ENCODE results near the gene GNAI3. TPM values are rescaled to one million over a fixed set of nuclear protein-coding genes. Genes with fewer than 3 reads are reported as not detected.

The GNAI3 gene
- polyA plus RNA-seq, 2 donors: 3.5 to 6.8 TPM

GRCh38 chr1:109625601-109626560, 77.5 kb downstream of the GNAI3 start:
- no peak overlapping the region for H3K4me3 ChIP-seq (ENCODE audit: low read depth in 1 of 2, low read length in 2 of 2)
- peaks cover 3 to 40% of the 10 kb centered on the region in 2 donors for H3K36me3 ChIP-seq (ENCODE audit: control insufficient read depth in 2 of 2, insufficient read depth in 2 of 2, low read length in 1 of 2)
- peaks cover 9 to 19% of the 10 kb centered on the region in 2 donors for H3K4me1 ChIP-seq (ENCODE audit: control insufficient read depth in 2 of 2, insufficient read depth in 2 of 2, low read length in 1 of 2)
- 81 to 84% methylated on average over 32 of the region's 32 CpGs for WGBS, 2 donors
- H3K27ac ChIP-seq (ENCODE audit: low read depth in 2 of 2, low read length in 1 of 2): no peak overlapping the region
- H3K9me3 ChIP-seq (ENCODE audit: control insufficient read depth in 2 of 2, insufficient read depth in 1 of 2, low read depth in 1 of 2, low read length in 1 of 2): no peaks in the 10 kb centered on the region
- H3K27me3 ChIP-seq (ENCODE audit: control insufficient read depth in 1 of 2, insufficient read depth in 2 of 2, low read length in 2 of 2): no peaks in the 10 kb centered on the region

GRCh38 chr1:109626682-109627408, 78.4 kb downstream of the GNAI3 start:
- Histone ChIP-seq H3K27me3 (ENCODE audit: control insufficient read depth in 1 of 2, insufficient read depth in 2 of 2, low read length in 2 of 2) (no peaks in the 10 kb centered on the region), H3K4me3 (ENCODE audit: low read depth in 1 of 2, low read length in 2 of 2) (no peak overlapping the region), H3K36me3 (ENCODE audit: control insufficient read depth in 2 of 2, insufficient read depth in 2 of 2, low read length in 1 of 2) (peaks cover 3 to 48% of the 10 kb centered on the region in 2 donors), H3K4me1 (ENCODE audit: control insufficient read depth in 2 of 2, insufficient read depth in 2 of 2, low read length in 1 of 2) (peaks cover 9 to 13% of the 10 kb centered on the region in 2 donors), H3K27ac (ENCODE audit: low read depth in 2 of 2, low read length in 1 of 2) (no peak overlapping the region), H3K9me3 (ENCODE audit: control insufficient read depth in 2 of 2, insufficient read depth in 1 of 2, low read depth in 1 of 2, low read length in 1 of 2) (no peaks in the 10 kb centered on the region)
- WGBS, 2 donors: 89 to 92% methylated on average over 21 of the region's 21 CpGs

GRCh38 chr1:109627692-109628399, 79.4 kb downstream of the GNAI3 start:
- H3K36me3 ChIP-seq (ENCODE audit: control insufficient read depth in 2 of 2, insufficient read depth in 2 of 2, low read length in 1 of 2): peaks cover 3 to 48% of the 10 kb centered on the region in 2 donors
- 91% methylated on average over 23 of the region's 23 CpGs for WGBS, 2 donors

GRCh38 chr1:109628540-109629321, 80.3 kb downstream of the GNAI3 start:
- Histone ChIP-seq H3K27me3 (ENCODE audit: control insufficient read depth in 1 of 2, insufficient read depth in 2 of 2, low read length in 2 of 2) (no peaks in the 10 kb centered on the region), H3K9me3 (ENCODE audit: control insufficient read depth in 2 of 2, insufficient read depth in 1 of 2, low read depth in 1 of 2, low read length in 1 of 2) (no peaks in the 10 kb centered on the region), H3K4me3 (ENCODE audit: low read depth in 1 of 2, low read length in 2 of 2) (no peak overlapping the region), H3K27ac (ENCODE audit: low read depth in 2 of 2, low read length in 1 of 2) (no peak overlapping the region), H3K4me1 (ENCODE audit: control insufficient read depth in 2 of 2, insufficient read depth in 2 of 2, low read length in 1 of 2) (peaks cover 9 to 13% of the 10 kb centered on the region in 2 donors), H3K36me3 (ENCODE audit: control insufficient read depth in 2 of 2, insufficient read depth in 2 of 2, low read length in 1 of 2) (peaks cover 3 to 48% of the 10 kb centered on the region in 2 donors)
- 80 to 85% methylated on average over 23 of the region's 23 CpGs for WGBS, 2 donors

More at GRCh38 chr1:109627692-109628399, 79.4 kb downstream of the GNAI3 start:
- Histone ChIP-seq H3K4me3 (ENCODE audit: low read depth in 1 of 2, low read length in 2 of 2) (no peak overlapping the region), H3K27ac (ENCODE audit: low read depth in 2 of 2, low read length in 1 of 2) (no peak overlapping the region), H3K4me1 (ENCODE audit: control insufficient read depth in 2 of 2, insufficient read depth in 2 of 2, low read length in 1 of 2) (peaks cover 9 to 16% of the 10 kb centered on the region in 2 donors), H3K27me3 (ENCODE audit: control insufficient read depth in 1 of 2, insufficient read depth in 2 of 2, low read length in 2 of 2) (no peaks in the 10 kb centered on the region), H3K9me3 (ENCODE audit: control insufficient read depth in 2 of 2, insufficient read depth in 1 of 2, low read depth in 1 of 2, low read length in 1 of 2) (no peaks in the 10 kb centered on the region)

- H3K4me3 ChIP-seq (ENCODE audit: low read depth in 1 of 2, low read length in 2 of 2): no peak overlapping the region
- H3K27me3 ChIP-seq (ENCODE audit: control insufficient read depth in 1 of 2, insufficient read depth in 2 of 2, low read length in 2 of 2): no peaks in the 10 kb centered on the region
- H3K4me1 ChIP-seq (ENCODE audit: control insufficient read depth in 2 of 2, insufficient read depth in 2 of 2, low read length in 1 of 2): peaks cover 2 to 6% of the 10 kb centered on the region in 2 donors
- 84 to 93% methylated on average over 10 of the region's 10 CpGs for WGBS, 2 donors
- peaks cover 3 to 48% of the 10 kb centered on the region in 2 donors for H3K36me3 ChIP-seq (ENCODE audit: control insufficient read depth in 2 of 2, insufficient read depth in 2 of 2, low read length in 1 of 2)
- H3K9me3 ChIP-seq (ENCODE audit: control insufficient read depth in 2 of 2, insufficient read depth in 1 of 2, low read depth in 1 of 2, low read length in 1 of 2): no peaks in the 10 kb centered on the region
- no peak overlapping the region for H3K27ac ChIP-seq (ENCODE audit: low read depth in 2 of 2, low read length in 1 of 2)
These were observed 81.1 kb downstream of the GNAI3 start for GRCh38 chr1:109629372-109630030.

- H3K4me1 ChIP-seq (ENCODE audit: control insufficient read depth in 2 of 2, insufficient read depth in 2 of 2, low read length in 1 of 2): peaks cover 0 to 6% of the 10 kb centered on the region in 2 donors
- no peaks in the 10 kb centered on the region for H3K27me3 ChIP-seq (ENCODE audit: control insufficient read depth in 1 of 2, insufficient read depth in 2 of 2, low read length in 2 of 2)
- 82 to 83% methylated on average over 26 to 30 of the region's 30 CpGs for WGBS, 2 donors
- H3K27ac ChIP-seq (ENCODE audit: low read depth in 2 of 2, low read length in 1 of 2): no peak overlapping the region
- no peak overlapping the region for H3K4me3 ChIP-seq (ENCODE audit: low read depth in 1 of 2, low read length in 2 of 2)
- H3K36me3 ChIP-seq (ENCODE audit: control insufficient read depth in 2 of 2, insufficient read depth in 2 of 2, low read length in 1 of 2): peaks cover 3 to 48% of the 10 kb centered on the region in 2 donors
- no peaks in the 10 kb centered on the region for H3K9me3 ChIP-seq (ENCODE audit: control insufficient read depth in 2 of 2, insufficient read depth in 1 of 2, low read depth in 1 of 2, low read length in 1 of 2)
These were observed 81.9 kb downstream of the GNAI3 start for GRCh38 chr1:109630081-109630897.

- Histone ChIP-seq H3K36me3 (ENCODE audit: control insufficient read depth in 2 of 2, insufficient read depth in 2 of 2, low read length in 1 of 2) (peaks cover 3 to 48% of the 10 kb centered on the region in 2 donors), H3K27me3 (ENCODE audit: control insufficient read depth in 1 of 2, insufficient read depth in 2 of 2, low read length in 2 of 2) (no peaks in the 10 kb centered on the region), H3K4me3 (ENCODE audit: low read depth in 1 of 2, low read length in 2 of 2) (no peak overlapping the region), H3K27ac (ENCODE audit: low read depth in 2 of 2, low read length in 1 of 2) (no peak overlapping the region), H3K4me1 (ENCODE audit: control insufficient read depth in 2 of 2, insufficient read depth in 2 of 2, low read length in 1 of 2) (peaks cover 0 to 6% of the 10 kb centered on the region in 2 donors), H3K9me3 (ENCODE audit: control insufficient read depth in 2 of 2, insufficient read depth in 1 of 2, low read depth in 1 of 2, low read length in 1 of 2) (no peaks in the 10 kb centered on the region)
- WGBS, 2 donors: 90 to 91% methylated on average over 14 of the region's 14 CpGs
These were observed 82.6 kb downstream of the GNAI3 start for GRCh38 chr1:109630898-109631512.

Data from esophagus (tissue), 2 donors.